ENCODE data around the gene SHISAL2B.
"Not testable (repeated sequence)": the region's sequence is repeated elsewhere in the genome, so short reads cannot be mapped to it uniquely, and the experiment has no call there.

SHISAL2B gene

DNA sequence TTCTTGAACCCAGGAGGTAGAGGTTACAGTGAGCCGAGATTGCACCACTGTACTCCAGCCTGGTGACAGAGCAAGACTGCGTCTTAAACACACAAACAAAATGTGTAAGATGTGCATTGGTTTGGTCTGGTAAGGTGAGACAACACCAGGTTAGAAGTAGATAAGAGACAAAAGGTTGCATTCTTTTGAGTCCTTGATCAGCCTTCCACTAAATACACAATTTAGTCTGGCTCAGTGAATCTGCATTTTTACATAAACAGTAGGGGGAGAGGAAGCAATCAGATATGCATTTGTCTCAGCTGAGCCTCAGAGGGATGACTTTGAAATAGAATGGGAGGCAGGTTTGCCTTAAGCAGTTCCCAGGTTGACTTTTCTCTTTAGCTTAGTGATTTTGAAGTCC is 15.8 kb downstream of the SHISAL2B start:
- not testable (repeated sequence) for DNase-seq

DNA sequence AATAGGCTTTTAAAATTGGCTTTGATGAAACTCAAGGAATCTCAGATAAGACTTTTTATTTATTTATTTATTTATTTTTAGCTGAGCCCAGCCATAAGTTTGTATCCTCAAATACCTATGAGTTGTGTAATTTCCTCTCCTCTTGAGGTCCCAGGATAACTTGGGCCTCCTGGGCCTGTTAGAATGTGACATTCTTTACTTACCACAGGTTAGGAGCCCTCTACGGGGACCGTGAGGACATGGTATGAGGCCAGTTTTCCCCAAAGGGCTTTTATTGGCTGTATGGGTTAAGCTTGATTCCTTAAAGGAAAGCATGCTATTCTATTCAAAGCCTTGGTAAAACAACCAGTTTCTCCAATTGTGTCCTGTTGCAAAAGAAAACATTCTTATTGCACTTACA is 16.9 kb downstream of the SHISAL2B start:
- no peak for DNase-seq

GRCh38 chr5:64714495-64714894 is 24.2 kb downstream of the SHISAL2B start:
- DNase-seq = not testable (repeated sequence)

DNA sequence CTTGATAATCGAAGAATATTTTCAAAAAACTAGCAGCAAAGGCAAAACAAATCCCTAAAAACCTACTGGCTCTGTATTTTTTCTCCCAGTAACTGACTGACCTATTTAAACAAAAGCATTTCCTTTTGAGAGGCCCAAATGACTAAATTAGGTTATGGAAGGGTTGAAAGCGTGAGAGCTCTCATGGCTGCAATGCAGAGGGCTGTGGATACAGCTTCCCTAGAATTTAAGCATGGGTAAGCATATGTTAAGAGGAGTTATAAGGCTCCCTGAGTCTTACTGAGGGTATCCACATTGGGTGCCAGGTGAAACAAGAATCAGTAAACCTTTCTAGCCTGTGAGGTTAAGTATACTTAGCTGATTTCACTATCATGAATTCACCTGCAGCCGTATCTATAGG is 32.3 kb downstream of the SHISAL2B start:
- no peak for DNase-seq

DNA sequence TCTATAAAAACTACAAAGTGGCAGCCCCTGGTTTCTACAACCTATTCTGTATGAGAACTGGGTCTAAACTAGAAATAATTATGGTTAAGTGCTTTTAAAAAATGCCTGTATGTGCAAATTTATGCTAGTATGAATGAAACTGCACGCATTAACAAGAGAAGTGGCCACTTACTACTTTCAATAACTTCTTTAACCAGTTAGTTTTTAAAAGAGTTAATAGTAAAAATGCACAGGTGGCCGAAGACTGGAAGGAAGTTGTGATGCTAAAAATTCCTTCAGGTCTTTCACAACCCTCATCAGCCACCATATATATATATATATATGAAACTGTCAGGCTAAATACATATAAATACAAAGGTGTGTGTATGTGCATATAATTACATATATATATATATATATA is 36.8 kb downstream of the SHISAL2B start:
- no peak for DNase-seq

DNA sequence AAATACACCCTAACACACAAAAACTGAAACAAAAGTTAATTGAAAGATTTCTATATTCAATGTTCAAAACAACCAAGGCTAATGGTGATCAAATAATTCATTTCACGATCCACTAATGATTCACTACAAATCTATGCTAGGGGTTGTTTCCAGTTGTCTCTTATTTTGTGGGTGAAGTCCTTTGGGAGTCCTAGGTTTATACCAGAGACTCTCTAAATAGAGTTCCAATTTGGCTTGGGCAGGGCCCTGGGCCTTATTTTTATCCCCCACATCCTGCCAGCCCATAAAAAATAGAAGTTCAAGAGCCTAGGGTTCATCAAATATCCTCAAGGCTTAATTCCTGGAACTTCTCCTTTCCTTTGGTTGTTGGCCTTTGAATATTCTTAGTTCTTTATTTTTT is 52.1 kb downstream of the SHISAL2B start:
- DNase-seq = no peak

DNA sequence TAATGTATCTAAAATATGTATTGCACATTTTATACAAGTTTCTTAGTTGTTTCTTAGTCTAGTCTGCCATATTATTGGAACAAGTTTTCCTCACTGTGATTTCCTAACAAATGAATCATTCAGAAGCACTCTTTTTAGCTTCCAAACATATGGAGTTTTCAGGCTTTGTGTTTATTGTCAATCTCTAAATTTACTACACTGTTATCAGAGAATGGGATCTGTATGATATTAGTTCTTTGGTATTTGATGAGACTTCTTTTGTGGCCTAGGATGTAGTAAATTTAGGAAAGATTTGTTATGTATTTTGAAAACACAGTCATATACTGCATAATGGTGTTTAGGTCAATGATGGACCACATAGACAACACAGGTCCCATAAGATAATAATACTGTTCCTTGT is 52.5 kb downstream of the SHISAL2B start:
- no peak for DNase-seq

DNA sequence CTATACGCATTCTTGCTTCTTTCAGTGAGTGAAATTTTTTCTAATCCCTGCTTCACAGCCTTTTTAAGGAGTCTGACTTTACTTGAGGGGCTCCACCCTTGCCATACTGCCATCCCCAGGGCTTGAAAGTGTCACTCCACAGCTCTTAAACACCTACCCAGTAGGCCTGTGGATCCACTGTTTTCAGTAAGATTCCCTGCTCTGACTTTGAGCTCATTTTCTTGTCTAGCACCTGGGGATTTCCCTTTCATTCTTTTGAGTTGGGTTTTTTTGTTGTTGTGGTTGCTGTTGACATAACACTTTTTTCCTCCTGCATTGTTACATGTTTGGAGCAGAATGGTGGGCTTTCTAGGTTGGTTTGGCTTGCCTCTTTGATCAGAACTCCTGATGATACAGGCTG is 54.6 kb downstream of the SHISAL2B start:
- no peak for DNase-seq

GRCh38 chr5:64746446-64746845 is 56.1 kb downstream of the SHISAL2B start:
- no peak for DNase-seq

- no peak for DNase-seq
These were observed 59.1 kb downstream of the SHISAL2B start for GRCh38 chr5:64749385-64749784.

- no peak for DNase-seq
These were observed 63.8 kb downstream of the SHISAL2B start for GRCh38 chr5:64754066-64754465.

DNA sequence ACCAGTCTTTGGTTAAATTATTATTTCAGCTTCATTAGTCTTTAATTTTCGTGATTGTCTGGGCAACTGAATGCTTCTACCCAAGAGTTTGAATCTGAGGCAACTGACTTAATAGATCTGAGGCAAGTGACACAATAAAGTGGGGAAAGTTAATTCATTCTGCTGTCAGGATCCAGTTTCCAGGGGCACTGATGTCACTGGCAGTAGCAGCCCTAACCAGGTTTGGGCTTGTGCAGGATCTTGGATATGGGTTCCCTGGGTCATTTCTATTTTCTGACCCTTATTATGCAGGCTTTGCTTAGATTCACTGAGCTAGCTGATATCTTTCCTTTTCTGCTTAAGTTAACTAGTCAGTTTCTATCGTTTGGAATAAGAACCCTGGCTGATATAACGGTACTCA is 68.6 kb downstream of the SHISAL2B start:
- DNase-seq = no peak

- DNase-seq = no peak
These were observed 69.8 kb downstream of the SHISAL2B start for GRCh38 chr5:64759960-64760660.

GRCh38 chr5:64763948-64764503 is 73.7 kb downstream of the SHISAL2B start:
- DNase-seq = peak; percentile 69

DNA sequence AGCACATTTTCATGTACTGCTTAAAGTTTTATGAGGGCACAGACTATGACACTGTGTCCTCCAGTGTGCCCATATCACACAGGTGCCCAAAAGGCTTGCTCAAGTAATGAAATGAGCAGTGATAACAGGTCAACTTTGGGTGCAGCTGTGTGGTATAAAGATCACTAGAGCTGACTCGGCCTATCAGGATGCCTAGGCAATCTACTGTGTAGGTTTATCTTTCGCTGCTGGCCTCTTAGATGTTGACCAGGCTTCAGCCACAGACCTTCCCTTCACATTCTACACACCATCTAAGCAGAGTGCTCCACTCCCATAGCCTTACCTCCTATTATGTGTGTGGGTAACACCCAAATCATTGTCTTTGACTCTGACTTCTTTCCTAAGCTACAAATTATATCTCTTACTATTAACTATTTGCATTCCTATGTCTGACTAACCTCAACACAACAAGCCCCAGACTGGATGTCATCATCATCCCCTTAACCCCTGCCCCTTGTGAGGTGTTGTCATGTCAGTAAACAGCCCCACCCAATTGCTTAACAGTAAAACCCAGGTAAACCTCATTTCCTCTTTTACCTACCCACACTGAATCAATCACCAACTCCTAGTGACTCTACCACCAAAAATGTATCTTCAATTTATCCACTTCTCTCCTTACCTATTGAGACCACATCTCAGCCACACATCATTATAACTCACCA is 75.7 kb downstream of the SHISAL2B start:
- peak; percentile 12 for DNase-seq

GRCh38 chr5:64766941-64767340 is 76.6 kb downstream of the SHISAL2B start:
- no peak for DNase-seq
